ENCODE measurements around the gene NUF2.
"Not testable (repeated sequence)": the region's sequence is repeated elsewhere in the genome, so short reads cannot be mapped to it uniquely, and the experiment has no call there.

The NUF2 gene

GRCh38 chr1:163321311-163322305, at the start of gene NUF2:
NUF2 (plus strand) TSS chr1:163321954; CDS start chr1:163326052, 4,098 bp downstream.
- peak; percentile 85 for DNase-seq

DNA sequence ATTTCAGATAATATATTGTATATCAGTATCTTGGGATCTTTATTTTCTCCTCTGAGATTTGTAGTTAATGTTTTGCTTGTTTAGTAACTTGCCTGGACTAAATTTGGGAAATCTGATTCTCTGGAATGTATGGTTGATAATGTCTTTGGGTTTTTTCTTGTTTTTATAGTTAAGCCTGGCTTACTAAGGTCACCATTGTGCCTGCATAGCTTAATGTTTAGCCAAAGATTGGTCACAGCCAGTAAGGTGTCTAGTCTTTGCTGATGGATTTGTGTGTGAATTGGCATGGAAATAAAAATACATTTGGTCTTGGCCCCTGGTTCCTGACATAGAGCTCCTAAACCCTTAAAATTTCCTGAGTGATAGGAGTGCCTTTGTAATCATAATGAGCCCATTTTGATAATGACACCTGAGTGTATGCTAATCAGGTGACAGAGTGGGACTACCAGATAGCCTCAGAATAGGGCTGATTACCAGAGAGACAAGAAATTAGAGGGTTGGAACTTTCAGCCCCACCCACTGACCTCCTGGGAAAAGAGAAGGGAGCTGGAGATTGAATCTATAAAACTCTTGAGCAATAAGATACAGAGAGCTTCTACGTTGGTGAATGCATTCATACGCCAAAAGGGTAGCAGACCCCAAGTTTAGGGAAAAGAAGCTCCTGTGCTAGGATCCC, 47.9 kb upstream of the NUF2 start:
- DNase-seq = no peak

DNA sequence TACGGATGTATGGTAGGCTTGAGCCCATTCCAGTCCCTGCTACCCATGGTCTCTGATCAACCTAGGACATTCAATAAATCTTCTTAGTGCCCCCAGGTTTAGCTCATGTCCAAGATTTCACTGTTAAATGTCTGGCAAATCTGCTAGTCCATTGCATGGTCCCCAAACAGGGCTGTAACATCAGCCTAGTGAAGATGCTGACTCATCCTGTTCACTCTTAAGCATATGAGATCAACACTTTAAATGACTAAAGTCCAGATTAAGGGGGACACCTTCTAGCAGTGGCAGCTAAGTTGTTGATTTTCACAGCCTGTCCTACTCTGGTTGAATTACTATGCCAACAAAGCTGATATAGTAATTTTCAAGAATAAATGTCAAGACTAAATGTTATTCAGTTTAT, 46.5 kb upstream of the NUF2 start:
- no peak for DNase-seq

DNA sequence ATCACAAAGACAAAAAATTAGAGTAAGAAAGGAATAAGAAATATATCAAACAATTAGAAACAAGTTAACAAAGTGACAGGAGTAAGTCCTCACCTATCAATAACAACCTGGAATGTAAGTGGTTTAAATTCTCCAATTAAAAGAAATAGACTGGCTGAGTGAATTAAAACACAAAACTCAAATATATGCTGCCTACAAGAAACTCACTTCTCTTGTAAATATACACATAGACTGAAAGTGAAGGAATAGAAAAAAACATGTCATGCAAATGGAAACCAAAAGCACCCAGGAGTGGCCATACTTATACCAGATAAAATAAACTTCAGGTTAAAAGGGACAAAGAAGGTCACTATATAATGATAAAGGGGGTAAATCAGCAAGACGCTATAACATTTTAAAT, 43.2 kb upstream of the NUF2 start:
- DNase-seq = no peak

GRCh38 chr1:163284867-163285266, 36.9 kb upstream of the NUF2 start:
- not testable (repeated sequence) for DNase-seq

- DNase-seq = no peak
These were observed 31.6 kb upstream of the NUF2 start for GRCh38 chr1:163290025-163290640.

- DNase-seq = no peak
These were observed 30.3 kb upstream of the NUF2 start for GRCh38 chr1:163291461-163291860.

- DNase-seq = not testable (repeated sequence)
These were observed 29.6 kb upstream of the NUF2 start for GRCh38 chr1:163292153-163292552.

GRCh38 chr1:163293497-163293896, 28.3 kb upstream of the NUF2 start:
- not testable (repeated sequence) for DNase-seq

DNA sequence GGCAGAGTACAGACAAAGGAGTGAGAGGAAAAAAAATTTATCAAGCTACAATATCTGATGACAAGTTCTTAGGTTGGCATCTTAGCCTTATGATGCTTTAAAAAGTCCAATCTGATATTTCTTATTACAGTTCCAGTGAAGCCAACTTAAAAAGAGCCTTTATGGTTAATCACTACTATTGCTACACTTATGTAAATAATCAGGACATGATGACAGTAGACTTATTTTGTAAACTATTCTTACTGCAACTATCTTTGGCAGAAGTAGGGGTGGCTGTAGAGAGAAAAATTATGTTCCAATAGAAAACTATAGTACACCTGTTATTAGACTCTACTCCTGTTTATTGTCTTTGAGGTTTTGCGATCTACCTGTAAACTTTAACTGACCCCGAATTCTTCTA, 25.8 kb upstream of the NUF2 start:
- no peak for DNase-seq

DNA sequence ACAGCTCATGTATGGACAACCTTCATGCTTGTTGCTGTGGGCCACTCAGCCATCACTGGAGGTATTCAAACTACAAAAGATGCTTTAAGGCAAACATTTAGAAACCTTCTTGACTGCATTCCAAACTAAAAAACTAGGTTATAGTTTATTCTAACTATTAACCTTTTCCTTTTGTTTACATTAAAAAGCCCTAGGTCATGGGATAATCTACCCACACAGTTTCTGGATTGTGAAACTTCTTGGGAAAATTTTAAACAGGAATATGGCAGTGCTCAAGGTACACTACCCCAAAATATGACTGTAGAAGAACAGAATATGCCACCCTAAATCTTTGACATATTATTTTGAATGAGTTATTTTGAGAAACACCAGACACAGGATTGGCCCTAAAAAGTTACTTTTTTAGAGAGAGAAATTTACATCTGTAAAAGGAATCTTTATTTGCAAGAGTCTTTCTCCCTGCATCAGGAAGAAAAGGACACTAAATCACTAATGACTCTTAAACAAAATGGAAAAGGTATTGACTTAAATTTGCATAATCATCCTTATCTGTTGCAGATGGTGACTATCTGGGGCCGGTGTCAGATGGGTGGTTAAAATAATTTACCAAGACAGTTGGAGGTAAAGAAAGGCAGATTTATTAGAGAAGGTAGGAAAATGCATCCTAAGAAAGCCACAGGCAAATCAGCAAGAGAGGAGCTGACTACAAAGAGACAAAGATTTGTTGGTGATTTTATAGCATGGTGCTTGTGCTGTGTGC, 25.1 kb upstream of the NUF2 start:
- DNase-seq = no peak

DNA sequence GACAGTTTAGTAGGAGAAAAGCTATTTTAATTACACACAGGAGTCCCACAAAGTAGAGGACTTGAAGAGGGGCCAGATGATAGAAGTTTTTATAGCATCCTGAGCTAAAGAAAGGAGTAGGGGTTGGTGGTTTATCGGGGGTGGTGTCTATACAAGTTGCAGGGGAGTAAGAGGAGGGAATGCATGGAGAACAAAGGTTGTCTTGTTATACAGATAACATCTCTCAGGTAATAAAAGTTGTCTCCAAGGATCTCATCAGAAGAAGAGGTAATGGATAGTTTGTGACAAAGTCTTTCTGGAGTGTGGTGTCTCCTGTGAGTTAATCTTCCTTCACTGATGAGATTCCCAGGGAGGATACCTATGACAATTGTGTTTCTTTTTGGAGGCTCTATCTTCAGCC, 23.4 kb upstream of the NUF2 start:
- no peak for DNase-seq

- DNase-seq = no peak
These were observed 21.2 kb upstream of the NUF2 start for GRCh38 chr1:163300568-163300967.

GRCh38 chr1:163303561-163303960, 18.2 kb upstream of the NUF2 start:
- DNase-seq = no peak

GRCh38 chr1:163305441-163305840, 16.3 kb upstream of the NUF2 start:
- DNase-seq = no peak

DNA sequence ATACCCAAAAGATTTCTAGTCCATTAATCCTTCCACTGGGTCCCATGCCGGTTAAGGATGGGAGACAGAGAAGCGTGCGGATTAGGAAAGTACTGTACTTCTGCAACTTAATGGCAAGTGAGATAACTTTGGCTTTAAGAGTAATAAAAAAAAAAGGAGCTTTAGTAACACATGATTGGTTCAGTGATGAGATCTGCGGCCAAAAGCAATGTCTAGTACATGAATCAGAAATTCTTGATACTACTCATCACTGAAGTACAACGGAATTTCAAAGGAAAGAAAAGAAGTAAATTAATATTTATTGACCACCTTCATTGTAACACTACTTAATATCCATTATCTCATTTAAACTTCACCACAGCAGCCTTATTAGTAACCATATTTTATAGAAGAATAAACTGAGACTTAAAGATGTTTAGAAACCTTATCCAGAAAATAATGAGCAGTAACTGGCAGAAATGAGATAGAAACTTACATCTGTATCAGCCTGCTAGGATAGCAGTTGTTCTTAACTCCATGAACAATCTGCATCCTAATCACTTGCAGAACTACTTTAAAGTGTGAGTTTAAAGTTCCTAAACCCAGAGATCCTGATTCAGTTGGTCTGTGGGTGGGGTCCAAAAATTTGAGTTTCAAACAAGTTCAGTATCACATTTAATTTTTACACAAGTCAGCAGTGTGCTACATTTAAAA, 14.1 kb upstream of the NUF2 start:
- no peak for DNase-seq

GRCh38 chr1:163308811-163309210, 12.9 kb upstream of the NUF2 start:
- no peak for DNase-seq

DNA sequence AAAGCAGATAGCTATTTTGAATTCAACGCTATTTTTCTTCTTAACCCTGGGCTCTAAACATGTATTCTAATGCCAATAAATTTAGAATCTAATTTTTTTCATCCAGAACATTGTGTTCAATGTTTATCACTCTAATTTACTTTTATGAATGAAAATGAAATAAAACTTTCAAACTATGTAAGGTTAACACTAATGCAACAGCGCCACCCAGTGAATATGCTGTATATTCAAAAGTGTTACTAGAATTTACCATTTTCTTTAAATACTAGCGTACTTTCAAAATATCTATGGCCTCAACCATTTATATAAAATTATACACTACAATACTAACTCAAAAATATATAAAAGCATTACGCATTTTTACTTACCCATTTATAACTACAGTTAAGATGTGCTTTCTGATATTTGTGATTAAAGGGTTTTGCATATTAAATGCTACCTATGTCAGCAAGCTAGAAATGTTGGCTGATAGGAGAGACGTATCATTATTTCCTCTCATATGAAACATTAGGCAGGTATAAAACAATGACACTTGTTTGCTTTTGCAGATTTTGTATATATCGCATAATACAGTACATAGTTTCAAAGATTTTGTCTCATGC, 5.9 kb upstream of the NUF2 start:
- DNase-seq = no peak

- DNase-seq = no peak
These were observed 863 bp upstream of the NUF2 start for GRCh38 chr1:163320891-163321290.

DNA sequence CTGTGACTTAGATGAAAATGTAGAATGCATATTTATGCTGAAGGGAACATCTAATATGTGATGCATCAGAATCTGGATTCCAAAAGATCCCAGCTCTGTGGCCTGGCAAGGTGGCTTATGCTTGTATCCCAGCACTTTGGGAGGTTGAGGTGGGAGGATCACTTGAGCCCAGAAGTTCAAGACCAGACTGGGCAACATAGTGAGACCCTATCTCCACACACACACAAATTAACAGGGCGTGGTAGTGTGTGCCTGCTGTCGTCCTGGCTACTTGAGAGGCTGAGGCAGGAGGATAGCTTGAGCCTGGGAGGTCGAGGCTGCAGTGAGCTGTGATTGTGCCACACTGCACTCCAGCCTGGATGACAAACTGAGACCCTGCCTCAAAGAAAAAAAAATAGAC, 1.6 kb downstream of the NUF2 start:
- not testable (repeated sequence) for DNase-seq

DNA sequence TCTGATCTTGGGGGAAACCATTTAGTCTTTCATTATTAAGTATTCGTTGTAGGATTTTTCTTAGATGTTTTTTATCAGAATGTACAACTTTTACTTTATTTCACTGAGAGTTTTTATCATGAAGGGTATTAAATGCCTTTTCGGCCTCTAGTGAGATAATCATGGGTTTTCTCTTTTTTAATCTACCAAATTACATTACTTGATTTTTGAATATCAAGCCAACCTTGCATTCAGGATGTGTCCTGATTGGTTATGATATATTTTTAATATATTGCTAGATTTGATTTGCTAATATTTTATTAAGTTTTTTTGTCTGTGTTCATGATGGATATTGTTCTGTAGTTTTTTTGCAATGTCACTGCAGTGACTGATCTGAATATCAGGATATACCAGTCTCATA, 9.4 kb downstream of the NUF2 start:
- no peak for DNase-seq

GRCh38 chr1:163335216-163335615, 13.5 kb downstream of the NUF2 start:
- DNase-seq = no peak
